Endothelial cell of umbilical vein (primary cell): Measurements from ENCODE around the gene QRICH2.
"Not testable (repeated sequence)": the region's sequence is repeated elsewhere in the genome, so short reads cannot be mapped to it uniquely, and the experiment has no call there.

Experiments used
- CTCF ChIP-seq, 2 donors: IDR thresholded peaks; 1 replicate in 1 of 2; 2 replicates in 1 of 2; pipeline ENCODE4 v1.5.1; 2011; ENCODE audit warnings: low read length in 2 of 2, mild to moderate bottlenecking in 2 of 2, moderate library complexity in 2 of 2, control low read depth in 1 of 2, inconsistent platforms in 1 of 2, low read depth in 1 of 2; ENCODE audit not compliant: insufficient read depth in 1 of 2; ENCODE audit errors: extremely low read depth in 1 of 2
- EZH2 ChIP-seq: IDR thresholded peaks from 2 replicates; pipeline ENCODE4 v1.6.1; 2012; ENCODE audit warnings: borderline replicate concordance, low read depth, mild to moderate bottlenecking, moderate library complexity, low read length, inconsistent platforms; ENCODE audit not compliant: severe bottlenecking
- FOS ChIP-seq: IDR thresholded peaks from 2 replicates; pipeline ENCODE4 v1.6.1; 2011; ENCODE audit warnings: mild to moderate bottlenecking, low read length, moderate library complexity, borderline replicate concordance; ENCODE audit not compliant: insufficient read depth
- POLR2A ChIP-seq: IDR thresholded peaks from 2 replicates; pipeline ENCODE4 v1.6.1; 2012; ENCODE audit warnings: low read depth, mild to moderate bottlenecking, control low read depth, low read length
- POLR2AphosphoS5 ChIP-seq: IDR thresholded peaks from 2 replicates; pipeline ENCODE4 v1.6.1; 2012; ENCODE audit warnings: low read depth, mild to moderate bottlenecking, control low read depth, low read length, moderate library complexity; ENCODE audit not compliant: insufficient read depth

DNA sequence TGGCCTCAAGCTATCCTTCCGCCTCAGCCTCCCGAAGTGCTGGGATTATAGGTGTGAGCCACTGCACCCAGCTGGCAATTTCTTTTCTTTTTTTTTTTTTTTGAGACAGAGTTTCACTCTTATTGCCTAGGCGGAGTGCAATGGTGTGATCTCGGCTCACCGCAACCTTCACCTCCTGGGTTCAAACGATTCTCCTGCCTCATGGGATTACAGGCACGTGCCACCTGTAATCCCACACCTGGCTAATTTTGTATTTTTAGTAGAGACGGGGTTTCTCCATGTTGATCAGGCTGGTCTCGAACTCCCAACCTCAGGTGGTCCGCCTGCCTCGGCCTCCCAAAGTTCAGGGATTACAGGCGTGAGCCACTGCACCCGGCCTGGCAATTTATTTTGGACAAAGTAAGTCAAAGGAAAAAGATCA is 40.5 kb downstream of the QRICH2 start:
- TF ChIP-seq CTCF (IDR thresholded peaks at IDR 0.05; ENCODE audit: extremely low read depth in 1 of 2, insufficient read depth in 1 of 2, low read depth in 1 of 2, low read length in 2 of 2); POLR2A; EZH2; FOS; POLR2AphosphoS5: not testable (repeated sequence)
